Measurements from ENCODE around the gene CNTNAP5. TPM values are rescaled to one million over a fixed set of nuclear protein-coding genes. Genes with fewer than 3 reads are reported as not detected.

The CNTNAP5 gene
- total RNA-seq, 1 experiment from 2014 or later = not detected

DNA sequence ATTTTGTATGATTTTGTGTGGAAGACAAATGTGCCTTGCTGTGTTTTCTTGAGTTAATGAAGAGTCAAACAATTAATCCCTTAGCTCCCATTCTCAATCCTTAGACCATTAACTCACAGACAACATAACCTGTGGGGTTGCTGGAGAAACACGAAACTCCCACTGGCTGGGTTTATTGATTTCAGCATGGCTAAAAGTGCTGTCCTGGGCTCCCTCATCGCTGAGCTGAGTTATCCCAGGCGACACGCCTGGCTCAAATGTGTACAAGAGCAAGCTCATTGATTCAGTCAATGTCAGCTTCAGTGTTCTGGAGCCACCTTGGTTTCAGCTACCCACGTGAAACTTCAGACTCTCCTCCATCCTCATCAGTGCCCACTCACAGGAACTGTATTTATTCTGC is 896.1 kb downstream of the CNTNAP5 start:
- no TSS peak for BruUV-seq (replicated peaks)

DNA sequence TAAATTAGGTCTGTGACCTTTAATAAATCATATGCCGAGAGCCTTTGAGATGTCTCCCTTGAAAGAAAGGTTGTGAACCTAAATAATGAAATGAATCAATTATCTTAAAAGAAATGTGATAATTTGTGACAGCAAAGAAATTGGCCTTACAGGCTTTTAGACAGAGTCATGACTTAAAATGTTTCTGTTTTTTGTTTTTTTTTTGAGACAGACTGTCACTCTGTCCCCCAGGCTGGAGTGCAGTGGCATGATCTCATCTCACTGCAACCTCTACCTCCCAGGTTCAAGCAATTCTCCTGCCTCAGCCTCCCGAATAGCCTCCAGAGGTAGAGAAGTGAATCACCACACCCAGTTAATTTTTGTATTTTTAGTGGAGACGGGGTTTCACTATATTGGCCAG is 898.0 kb downstream of the CNTNAP5 start:
- peaks cover 17% of the 10 kb centered on the region for H3K9me3 Mint-ChIP-seq (ENCODE audit: low read depth, unreplicated experiment)

More for the DNA sequence above, 896.1 kb downstream of the CNTNAP5 start:
- Mint-ChIP-seq H3K4me3 (ENCODE audit: low read depth, unreplicated experiment) (no peak overlapping the region), H3K27me3 (ENCODE audit: unreplicated experiment) (no peaks in the 10 kb centered on the region), H3K9me3 (ENCODE audit: low read depth, unreplicated experiment) (peaks cover 19% of the 10 kb centered on the region), H3K36me3 (ENCODE audit: insufficient read depth, unreplicated experiment) (no peaks in the 10 kb centered on the region), H3K27ac (ENCODE audit: unreplicated experiment) (no peak overlapping the region), H3K4me1 (ENCODE audit: low read depth, unreplicated experiment) (no peaks in the 10 kb centered on the region)
- TF ChIP-seq, protein P1, sequence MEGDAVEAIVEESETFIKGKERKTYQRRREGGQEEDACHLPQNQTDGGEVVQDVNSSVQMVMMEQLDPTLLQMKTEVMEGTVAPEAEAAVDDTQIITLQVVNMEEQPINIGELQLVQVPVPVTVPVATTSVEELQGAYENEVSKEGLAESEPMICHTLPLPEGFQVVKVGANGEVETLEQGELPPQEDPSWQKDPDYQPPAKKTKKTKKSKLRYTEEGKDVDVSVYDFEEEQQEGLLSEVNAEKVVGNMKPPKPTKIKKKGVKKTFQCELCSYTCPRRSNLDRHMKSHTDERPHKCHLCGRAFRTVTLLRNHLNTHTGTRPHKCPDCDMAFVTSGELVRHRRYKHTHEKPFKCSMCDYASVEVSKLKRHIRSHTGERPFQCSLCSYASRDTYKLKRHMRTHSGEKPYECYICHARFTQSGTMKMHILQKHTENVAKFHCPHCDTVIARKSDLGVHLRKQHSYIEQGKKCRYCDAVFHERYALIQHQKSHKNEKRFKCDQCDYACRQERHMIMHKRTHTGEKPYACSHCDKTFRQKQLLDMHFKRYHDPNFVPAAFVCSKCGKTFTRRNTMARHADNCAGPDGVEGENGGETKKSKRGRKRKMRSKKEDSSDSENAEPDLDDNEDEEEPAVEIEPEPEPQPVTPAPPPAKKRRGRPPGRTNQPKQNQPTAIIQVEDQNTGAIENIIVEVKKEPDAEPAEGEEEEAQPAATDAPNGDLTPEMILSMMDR (IDR thresholded peaks at IDR 0.05; ENCODE audit: unreplicated experiment) = no peak
- CTCF ChIA-PET = no interaction called here
- no peak for DNase-seq
- intact Hi-C loops (cut with micrococcal nuclease; ENCODE audit: unreplicated experiment) = no loop called here

DNA sequence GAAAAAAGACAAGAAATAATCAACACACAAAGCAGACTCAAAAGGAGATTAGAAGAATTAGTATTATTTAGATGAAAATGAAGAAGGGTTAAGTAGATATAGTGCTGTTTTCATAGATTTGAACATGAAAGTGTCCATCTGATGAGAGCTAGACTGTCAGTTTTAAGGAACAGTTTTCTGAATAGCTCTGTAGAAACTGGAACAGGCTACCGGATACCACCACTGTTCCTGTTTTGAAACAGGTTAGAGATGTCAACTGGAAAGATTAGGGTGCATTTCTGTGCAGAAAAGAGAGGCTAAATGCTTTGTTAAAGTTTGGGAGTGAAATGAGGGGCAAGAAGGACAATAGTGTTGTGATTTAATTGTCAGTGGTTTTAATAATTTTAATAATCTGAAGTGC is 908.8 kb downstream of the CNTNAP5 start:
- DNase-seq = no peak
- H3K9me3 Mint-ChIP-seq (ENCODE audit: low read depth, unreplicated experiment) = peaks cover 9% of the 10 kb centered on the region
- CTCF ChIA-PET = no interaction called here
- no peaks in the 10 kb centered on the region for H3K27me3 Mint-ChIP-seq (ENCODE audit: unreplicated experiment)
- BruUV-seq (replicated peaks) = no TSS peak
- H3K4me3 Mint-ChIP-seq (ENCODE audit: low read depth, unreplicated experiment) = no peak overlapping the region
- intact Hi-C loops (cut with micrococcal nuclease; ENCODE audit: unreplicated experiment) = no loop called here
- TF ChIP-seq, protein P1 (IDR thresholded peaks at IDR 0.05; ENCODE audit: unreplicated experiment) = no peak
- H3K4me1 Mint-ChIP-seq (ENCODE audit: low read depth, unreplicated experiment) = no peaks in the 10 kb centered on the region
- H3K27ac Mint-ChIP-seq (ENCODE audit: unreplicated experiment) = no peak overlapping the region
- no peaks in the 10 kb centered on the region for H3K36me3 Mint-ChIP-seq (ENCODE audit: insufficient read depth, unreplicated experiment)

More for the DNA sequence above, 898.0 kb downstream of the CNTNAP5 start:
- Mint-ChIP-seq H3K27me3 (ENCODE audit: unreplicated experiment) (no peaks in the 10 kb centered on the region), H3K27ac (ENCODE audit: unreplicated experiment) (no peak overlapping the region), H3K4me1 (ENCODE audit: low read depth, unreplicated experiment) (no peaks in the 10 kb centered on the region), H3K36me3 (ENCODE audit: insufficient read depth, unreplicated experiment) (no peaks in the 10 kb centered on the region), H3K4me3 (ENCODE audit: low read depth, unreplicated experiment) (no peak overlapping the region)
- CTCF ChIA-PET = no interaction called here
- no peak for DNase-seq
- intact Hi-C loops (cut with micrococcal nuclease; ENCODE audit: unreplicated experiment) = no loop called here
- TF ChIP-seq, protein P1 (IDR thresholded peaks at IDR 0.05; ENCODE audit: unreplicated experiment) = no peak
- BruUV-seq (replicated peaks) = no TSS peak

DNA sequence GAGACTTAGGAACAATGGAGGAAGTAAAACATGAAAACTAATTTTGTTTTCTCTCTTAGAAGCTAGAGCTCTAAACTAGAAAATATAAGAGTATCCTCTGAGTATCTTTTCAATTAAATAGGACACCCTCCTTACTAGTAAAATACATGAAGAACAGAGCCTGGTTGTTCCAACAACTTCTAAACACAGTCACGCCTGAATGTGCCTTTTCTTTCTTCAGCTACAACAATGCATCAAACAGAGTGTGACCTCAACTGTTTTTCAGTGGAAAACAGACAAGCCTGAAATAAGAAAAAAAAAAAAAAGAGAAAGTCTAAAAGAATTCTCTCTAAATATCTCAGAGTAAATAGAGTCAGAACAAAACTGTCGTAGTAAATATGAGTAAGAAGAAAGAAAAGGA is 928.8 kb downstream of the CNTNAP5 start:
- no peak for DNase-seq
- Mint-ChIP-seq H3K4me1 (ENCODE audit: low read depth, unreplicated experiment) (no peaks in the 10 kb centered on the region), H3K9me3 (ENCODE audit: low read depth, unreplicated experiment) (peaks cover 28% of the 10 kb centered on the region), H3K27me3 (ENCODE audit: unreplicated experiment) (no peaks in the 10 kb centered on the region), H3K4me3 (ENCODE audit: low read depth, unreplicated experiment) (no peak overlapping the region), H3K36me3 (ENCODE audit: insufficient read depth, unreplicated experiment) (no peaks in the 10 kb centered on the region), H3K27ac (ENCODE audit: unreplicated experiment) (no peak overlapping the region)
- TF ChIP-seq, protein P1 (IDR thresholded peaks at IDR 0.05; ENCODE audit: unreplicated experiment) = no peak
- no TSS peak for BruUV-seq (replicated peaks)
- CTCF ChIA-PET = no interaction called here
- intact Hi-C loops (cut with micrococcal nuclease; ENCODE audit: unreplicated experiment) = no loop called here
